ENCODE data around the gene RAB17. TPM values are rescaled to one million over a fixed set of nuclear protein-coding genes. Genes with fewer than 3 reads are reported as not detected.

The RAB17 gene
- total RNA-seq, 1 donor from 2014 or later, result 11.9 TPM

DNA sequence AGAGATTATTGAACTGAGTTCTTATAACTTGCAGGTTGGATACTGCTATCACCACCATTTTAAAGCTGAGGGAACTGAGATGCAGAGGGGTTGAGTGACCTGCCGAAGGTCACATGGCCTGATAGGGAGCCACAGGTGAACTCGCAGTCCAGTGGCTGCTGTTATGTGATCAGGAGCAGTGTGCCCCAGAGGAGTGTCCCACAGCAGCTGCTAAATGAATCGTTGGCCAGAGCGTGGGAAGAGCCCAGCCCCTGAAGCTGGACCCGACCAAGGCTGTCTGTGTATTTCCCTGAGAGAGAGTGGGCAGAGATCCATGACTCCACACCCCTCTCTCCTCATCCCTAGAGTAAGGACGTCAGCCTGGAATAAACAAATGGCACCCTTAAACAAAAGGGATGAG is 50.9 kb downstream of the RAB17 start:
- DNase-seq (ENCODE audit: low read depth), result no peak

DNA sequence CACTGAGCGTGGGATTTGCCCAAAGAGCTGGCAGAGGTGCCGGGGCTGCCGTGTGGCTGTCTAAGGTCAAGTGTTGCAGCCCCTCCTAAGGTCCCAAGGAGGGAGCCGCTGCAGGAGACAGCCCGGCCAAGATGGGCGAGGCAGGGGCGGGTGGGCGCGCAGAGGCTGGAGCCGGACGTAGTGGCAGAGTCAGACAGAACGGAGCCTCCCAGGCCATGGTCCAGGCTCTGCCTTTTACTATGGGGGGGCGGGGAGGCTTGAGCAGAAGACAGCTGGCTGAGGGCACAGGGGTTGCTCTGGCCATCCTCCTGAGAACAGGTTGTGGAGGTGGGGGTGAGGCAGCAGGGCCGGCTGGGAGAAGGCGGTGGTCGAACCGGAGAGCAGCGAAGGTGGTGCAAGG is 51.6 kb downstream of the RAB17 start:
- DNase-seq (ENCODE audit: low read depth), result no peak

DNA sequence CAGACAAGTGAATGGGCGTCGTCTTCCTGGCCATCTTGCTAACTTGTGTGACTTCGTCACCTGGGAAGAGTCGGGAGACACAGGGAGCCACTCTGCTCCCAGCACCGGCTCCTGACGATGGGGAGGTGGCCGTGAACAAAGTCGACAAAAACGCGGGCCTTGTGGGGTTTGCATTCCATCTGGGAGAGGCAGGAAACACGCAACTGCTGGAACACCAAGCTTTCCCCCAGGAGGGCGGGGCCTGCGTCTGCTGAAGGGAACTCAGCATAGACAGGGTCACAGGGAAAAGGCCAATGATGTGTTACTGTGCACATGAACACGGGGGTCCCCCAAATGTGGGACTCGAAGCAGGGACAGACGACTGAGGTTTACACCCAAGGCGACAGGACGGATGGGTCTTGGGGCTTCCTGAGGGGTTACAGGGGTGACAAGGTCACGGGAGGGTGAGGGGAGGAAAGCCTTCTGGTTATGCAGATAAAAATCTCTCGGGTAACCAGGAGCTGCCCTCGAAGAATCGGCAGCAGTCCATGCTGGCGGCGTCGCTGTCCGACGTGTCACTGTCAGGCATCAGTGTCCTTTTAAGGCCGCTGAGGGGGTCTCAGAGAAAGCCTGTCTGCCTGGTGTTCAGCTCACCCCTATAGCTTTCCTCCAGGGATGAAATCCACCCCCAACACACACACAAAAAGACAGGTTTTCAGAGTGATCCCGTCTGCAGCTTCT is 52.4 kb downstream of the RAB17 start:
- no peak for DNase-seq (ENCODE audit: low read depth)

DNA sequence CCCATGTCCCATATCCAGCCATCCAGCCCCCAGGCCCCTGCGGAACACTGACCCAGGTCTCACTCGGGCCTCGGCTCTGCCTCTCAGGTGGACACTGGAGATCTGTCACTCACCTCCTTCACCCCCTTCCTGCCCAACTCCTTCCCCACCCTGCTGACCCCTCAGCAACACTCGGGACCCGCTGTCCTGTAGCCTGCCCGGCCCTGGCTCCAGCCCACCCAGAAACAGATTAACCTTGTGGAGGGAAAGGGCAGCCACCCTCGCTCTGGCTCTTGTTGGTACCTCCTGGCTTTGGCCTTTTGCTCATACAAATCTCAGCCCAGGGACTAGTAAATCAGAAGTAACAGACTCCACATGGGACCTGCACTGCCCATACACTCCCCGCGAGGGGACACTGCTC is 53.9 kb downstream of the RAB17 start:
- DNase-seq (ENCODE audit: low read depth), result no peak

DNA sequence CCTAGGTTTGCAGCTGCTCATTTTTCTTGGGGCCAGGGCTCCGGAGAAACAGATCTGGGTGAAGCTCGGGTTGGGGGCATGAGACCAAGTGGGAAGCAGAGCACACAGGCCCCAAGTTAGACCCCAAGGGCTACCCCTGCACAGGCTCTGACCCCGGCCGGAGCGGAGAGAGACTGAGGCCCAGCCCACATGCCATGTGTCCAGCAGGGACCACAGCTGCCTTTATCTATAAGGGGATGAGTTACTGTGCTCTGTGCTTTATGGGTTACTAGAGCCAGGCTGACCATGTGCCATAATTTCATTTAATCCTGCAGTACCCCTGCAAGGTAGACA is 54.5 kb downstream of the RAB17 start:
- DNase-seq (ENCODE audit: low read depth), result no peak

DNA sequence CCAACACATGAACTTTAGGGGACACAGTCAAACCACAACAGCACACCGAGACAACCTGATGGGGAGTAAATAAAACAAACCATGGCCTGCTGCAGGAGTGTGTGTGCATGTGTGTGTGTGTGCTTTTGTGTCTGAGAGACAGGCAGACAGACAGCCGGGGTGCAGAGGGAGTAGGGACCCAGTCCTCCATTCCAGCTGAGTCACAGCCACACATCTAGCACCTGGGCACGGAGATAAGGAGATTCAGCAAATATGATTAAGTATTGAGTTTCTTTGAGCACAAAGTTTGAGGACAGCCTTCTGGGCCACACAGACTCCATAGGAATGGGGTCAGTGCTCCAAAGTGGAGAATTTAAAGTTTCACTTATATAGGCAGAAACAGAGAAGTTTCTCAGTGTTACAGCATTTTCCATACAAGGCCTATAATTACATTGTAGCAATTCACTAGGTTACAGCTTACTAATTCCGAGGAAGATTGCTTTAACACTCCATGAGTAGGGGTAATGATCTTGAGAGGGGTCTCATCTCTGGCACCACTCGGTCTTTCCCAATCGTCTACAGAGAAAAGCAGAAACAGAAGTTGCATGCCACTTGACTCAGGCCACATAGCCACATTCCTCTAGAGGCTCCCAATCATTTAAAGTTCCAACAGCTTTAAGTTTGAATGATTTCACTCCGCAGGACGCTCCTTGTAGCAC is 55.0 kb downstream of the RAB17 start:
- DNase-seq (ENCODE audit: low read depth), result no peak

DNA sequence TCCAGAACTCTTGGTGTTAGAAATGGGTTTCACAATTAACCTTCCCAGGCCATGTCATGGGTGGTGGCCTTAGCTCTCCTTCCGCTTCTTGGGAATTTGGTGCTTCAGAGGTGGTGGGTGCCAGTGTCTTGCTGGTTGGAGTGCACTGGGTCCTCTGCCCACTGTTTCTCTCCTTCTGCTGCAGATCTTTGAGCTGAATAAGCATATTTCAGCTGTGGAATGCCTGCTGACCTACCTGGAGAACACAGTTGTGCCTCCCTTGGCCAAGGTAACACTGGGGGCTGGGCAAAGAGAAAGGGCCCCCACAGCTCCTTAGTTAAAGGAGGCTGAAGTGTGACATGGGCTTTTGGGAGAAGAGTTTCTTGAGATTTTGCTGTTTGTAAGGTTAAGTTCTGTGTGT is 56.2 kb downstream of the RAB17 start:
- DNase-seq (ENCODE audit: low read depth), result no peak

DNA sequence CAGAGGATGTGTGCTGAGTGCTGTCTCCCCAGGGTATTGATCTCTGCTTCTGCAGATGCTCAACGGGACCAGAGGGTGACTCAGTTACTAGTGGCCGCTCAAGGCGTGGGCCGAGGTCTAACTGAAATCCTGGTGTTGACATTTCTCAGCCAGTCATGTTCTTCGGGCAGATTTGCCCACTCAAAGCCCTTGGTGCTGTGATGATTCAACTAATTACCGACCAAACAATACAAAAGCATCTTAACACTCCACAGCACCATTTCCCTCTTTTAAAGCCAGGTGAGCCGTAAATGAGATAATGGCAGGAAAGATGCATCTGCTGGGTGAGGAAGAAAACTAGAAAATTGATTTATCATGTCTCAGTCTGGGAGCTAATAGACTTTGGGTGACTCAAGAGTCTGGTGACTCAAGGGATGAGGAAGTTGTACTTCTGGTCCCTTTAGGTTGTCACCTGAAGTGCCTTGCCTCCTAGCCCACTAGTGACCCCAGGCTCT is 56.8 kb downstream of the RAB17 start:
- no peak for DNase-seq (ENCODE audit: low read depth)

DNA sequence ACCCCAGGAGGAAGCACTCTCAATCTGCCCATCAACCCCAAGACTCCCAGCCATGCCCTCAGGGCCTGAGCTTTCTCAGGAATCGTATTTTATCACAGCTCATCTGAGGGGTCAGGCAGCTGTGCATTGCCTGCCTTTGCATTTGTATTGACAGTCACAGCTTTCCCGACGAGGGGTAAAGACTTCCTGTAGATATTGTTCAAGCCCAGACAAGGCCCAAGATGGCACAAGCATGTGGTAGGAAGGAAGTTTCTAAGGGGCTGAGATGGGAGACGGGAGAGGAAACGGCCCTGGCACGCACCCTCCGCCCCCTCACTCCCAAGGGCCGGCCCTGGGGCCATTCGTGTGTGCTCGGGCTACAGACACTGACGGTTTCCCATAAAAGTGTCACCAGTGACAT is 58.4 kb downstream of the RAB17 start:
- no peak for DNase-seq (ENCODE audit: low read depth)

DNA sequence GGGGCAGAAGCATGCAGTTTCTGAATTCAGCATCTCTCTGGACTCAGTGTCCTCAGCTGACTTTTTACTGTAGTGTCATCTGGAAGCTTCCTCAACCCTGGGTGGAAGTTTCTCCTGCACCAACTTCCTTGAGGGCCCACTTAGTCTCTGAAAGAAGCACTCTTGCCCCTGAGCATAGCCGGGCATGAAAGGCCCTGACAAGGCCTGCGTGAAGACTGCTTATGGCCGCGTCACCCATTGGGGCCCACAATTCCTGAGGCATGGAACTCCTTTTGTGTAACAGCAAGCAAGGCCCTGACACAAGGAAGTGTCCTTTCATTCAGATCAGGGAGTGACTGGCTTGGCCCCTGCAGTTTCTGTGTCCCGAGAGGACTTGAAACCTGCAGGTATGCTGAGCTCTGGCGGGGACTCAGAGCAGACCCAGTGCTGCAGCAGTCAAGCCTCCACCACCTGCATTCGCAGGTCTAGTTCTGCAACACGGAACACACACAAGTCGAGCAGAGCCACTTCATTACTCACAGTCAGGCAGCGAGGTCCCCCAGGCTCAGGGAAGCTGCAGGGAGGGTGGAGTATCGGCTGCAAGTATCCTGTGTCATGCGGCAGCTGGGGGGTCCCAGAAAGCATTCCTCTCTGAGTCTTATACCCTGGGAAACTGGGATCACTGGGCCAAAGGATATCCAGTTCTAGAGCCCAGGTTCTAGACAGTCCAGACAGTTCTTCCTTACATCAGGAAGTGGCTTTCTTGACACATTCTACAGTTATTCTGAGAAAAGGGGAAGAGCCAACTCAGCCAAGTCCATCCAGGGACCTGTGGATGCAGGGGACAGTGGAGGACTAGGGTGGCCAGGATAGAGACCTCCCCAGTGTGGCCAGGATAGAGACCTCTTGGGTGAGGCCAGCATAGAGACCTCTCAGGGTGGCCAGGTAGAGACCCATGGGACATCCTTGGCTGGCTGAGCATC is 59.8 kb downstream of the RAB17 start:
- no peak for DNase-seq (ENCODE audit: low read depth)

DNA sequence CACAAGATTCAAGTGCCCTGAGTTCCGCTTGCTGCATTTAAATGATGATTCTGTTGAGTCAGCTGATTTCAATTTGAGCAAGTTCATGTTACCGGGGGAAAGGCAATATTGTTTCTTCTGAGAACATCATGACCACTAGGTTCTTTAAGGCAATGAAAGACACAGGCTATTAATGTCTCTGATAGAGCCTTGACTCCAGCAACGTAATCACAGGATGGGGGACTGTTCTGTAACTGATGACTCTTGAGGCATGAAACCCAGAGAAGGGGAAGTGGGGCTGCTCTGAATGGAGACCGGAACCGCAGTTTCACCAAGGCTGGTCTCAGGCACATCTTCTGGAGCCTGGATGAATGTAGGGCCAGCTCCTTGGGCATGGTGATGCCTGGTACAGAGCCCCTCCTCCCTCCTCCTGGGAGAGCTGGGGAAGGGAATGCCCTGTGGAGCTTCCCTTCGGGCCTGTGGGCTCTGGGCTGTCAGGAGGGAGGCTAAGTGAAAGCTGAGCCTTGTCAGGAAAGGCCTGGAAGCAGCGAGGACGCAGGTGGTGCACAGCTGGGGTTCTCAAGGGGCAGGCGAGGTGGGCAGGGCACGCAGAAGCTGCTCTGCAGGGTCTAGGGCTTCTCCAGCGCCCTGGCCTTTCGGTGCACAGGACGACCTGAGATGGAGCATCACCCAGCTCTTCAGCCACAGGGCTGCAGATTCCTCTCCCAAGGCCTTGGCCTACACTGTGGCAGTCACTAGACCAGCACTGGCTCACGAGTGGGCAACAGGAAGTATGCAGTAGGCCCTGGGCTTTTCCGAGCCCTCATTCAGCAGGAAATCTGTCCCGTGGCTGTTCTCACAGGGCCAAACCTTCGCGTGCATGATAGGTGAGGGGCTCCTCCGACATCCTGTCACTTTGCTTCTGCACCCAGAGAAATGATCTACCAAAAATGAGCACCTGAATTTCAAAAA is 60.8 kb downstream of the RAB17 start:
- DNase-seq (ENCODE audit: low read depth), result no peak

DNA sequence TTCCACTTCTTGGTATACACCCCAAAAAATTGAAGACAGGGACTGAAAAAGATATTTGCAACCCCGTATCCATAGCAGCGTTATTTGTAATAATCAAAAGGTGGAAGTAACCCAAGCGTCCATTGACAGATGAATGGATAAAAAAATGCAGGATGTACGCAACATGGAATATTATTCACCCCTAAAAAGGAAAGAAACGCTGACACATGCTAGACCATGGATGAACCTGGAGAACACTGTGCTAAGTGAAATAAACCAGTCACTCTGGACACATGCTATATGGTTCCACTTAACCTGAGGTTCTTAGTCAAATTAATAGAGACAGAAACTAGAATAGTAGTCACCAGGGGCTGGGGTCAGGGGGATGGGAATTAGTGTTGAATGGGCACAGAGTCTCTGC is 62.8 kb downstream of the RAB17 start:
- DNase-seq (ENCODE audit: low read depth), result no peak

DNA sequence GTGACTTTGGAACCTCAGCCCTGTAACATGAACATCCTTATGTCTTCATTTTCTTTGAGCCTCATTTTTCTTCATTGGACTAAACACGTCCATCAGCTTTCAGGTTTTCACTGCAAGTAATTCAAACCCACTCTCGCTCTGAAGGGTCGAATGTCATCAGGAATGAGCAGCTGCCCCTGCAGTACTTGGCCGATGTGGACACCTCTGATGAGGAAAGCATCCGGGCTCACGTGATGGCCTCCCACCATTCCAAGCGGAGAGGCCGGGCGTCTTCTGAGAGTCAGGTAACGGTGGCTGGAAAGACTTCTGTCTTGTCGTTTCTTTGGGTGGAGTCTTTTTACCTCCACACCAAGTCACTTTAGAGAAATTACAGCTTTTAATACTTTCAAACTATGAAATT is 63.3 kb downstream of the RAB17 start:
- no peak for DNase-seq (ENCODE audit: low read depth)

DNA sequence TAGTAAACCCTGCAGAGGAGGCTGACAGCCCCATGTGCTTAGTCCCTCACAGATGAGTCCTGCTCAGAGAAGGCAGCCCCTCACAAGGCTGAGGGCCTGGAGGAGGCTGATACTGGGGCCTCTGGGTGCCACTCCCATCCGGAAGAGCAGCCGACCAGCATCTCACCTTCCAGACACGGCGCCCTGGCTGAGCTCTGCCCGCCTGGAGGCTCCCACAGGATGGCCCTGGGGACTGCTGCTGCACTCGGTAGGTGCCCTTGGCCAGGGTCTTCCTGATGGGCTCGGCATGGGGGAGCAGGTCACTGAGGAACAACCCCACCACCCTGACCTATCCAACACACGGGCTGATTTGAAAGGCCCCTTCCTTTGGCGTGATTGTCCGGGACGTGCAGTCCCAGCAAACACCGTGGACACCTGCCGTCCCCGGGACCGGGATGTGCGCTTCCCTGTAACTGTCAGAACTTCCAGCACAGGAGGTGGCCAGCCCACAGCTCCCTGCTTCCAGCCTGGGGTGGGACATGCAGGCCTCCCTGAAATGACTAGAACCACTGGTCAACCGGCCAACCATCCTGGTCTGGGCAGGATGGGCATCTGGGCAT is 64.9 kb downstream of the RAB17 start:
- DNase-seq (ENCODE audit: low read depth), result no peak

DNA sequence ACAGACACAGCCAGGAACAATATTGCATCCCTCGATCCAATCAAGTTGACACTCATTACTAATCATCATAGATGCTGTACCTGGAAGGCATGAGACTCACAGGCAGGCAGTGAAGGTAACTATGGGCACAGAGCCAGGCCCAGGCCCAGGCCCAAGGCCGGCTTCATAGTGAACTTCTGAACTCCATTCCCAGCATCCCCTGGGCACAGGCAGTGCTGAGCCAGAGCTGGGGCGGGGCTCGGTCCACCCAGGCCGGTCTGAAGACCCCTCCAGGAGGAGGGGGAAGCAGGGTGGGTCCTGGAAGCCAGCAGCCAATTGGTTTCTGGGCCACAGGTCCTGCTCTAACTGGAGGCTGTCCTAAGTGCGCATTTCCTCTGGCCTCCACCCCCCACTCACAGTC is 65.9 kb downstream of the RAB17 start:
- no peak for DNase-seq (ENCODE audit: low read depth)

Other genes starting within 250 kb of the RAB17 start
- 2.5 and 3.6 TPM in 2 replicates for gene COL6A3, start 176.6 kb downstream of the RAB17 start, total RNA-seq
- gene MLPH, start 103.5 kb downstream of the RAB17 start, total RNA-seq, result 17.7 and 24.6 TPM in 2 replicates
- gene PRLH, start 24.2 kb downstream of the RAB17 start, total RNA-seq, result not detected in 2 replicates
- gene LRRFIP1, start 36.9 kb upstream of the RAB17 start, total RNA-seq, result 72.6 and 156 TPM in 2 replicates
- 0.30 and 0.35 TPM in 2 replicates for gene RBM44, start 208.0 kb upstream of the RAB17 start, total RNA-seq

Measured in renal cortical epithelial cell (primary cell).